ENCODE data around the gene ZBTB7C. TPM values are rescaled to one million over a fixed set of nuclear protein-coding genes. Genes with fewer than 3 reads are reported as not detected.

Gene ZBTB7C
- total RNA-seq, 1 donor from 2014 or later: 1.1 TPM

DNA sequence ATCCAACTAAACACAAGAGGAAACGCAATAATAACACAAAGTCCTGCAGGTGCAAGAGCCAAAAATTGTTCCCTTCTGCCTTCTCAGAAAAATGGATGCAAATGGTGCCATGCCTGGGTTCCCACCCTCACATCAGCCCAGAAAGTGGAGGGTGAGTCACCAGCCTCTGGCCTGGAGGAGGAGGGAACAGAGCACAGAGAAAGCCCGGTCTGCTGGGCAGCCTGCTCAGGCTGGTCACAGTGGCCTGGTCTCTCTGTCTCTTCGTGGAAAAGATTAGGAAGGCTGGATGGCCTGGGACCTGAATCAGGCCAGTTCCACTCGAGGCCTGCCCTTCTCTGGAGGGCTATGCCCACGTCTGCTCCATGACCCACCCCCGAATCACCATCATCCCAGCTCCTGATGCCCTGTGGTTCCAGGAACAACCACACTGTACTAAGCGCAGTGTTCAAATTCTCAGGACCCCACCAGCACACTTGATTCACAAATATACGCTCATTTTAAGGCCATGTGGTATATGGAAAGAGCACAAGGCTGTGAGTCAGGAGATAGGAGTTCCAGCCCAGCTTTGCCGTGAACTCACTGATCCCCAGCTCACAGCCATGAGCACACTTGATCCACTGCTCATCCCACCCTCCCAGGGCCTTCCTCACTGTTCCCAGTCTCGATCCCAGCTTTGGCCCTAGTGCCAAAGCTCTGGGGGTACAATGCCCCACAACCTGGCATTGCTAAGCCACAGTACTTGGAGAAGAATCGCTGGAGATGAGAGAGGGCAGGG is 82.1 kb downstream of the ZBTB7C start:
- no peaks in the 10 kb centered on the region for H3K36me3 ChIP-seq (ENCODE audit: control insufficient read depth, insufficient read depth, low read length)
- DNase-seq (ENCODE audit: low read depth): peak; percentile 42
- H3K4me3 ChIP-seq (ENCODE audit: low read depth, low read length): no peak overlapping the region
- TF ChIP-seq, protein P1, sequence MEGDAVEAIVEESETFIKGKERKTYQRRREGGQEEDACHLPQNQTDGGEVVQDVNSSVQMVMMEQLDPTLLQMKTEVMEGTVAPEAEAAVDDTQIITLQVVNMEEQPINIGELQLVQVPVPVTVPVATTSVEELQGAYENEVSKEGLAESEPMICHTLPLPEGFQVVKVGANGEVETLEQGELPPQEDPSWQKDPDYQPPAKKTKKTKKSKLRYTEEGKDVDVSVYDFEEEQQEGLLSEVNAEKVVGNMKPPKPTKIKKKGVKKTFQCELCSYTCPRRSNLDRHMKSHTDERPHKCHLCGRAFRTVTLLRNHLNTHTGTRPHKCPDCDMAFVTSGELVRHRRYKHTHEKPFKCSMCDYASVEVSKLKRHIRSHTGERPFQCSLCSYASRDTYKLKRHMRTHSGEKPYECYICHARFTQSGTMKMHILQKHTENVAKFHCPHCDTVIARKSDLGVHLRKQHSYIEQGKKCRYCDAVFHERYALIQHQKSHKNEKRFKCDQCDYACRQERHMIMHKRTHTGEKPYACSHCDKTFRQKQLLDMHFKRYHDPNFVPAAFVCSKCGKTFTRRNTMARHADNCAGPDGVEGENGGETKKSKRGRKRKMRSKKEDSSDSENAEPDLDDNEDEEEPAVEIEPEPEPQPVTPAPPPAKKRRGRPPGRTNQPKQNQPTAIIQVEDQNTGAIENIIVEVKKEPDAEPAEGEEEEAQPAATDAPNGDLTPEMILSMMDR (IDR thresholded peaks at IDR 0.05; ENCODE audit: insufficient read depth, low read length, poor library complexity, severe bottlenecking): no peak
- H3K27me3 ChIP-seq (ENCODE audit: control insufficient read depth, insufficient read depth, low read length): no peaks in the 10 kb centered on the region

DNA sequence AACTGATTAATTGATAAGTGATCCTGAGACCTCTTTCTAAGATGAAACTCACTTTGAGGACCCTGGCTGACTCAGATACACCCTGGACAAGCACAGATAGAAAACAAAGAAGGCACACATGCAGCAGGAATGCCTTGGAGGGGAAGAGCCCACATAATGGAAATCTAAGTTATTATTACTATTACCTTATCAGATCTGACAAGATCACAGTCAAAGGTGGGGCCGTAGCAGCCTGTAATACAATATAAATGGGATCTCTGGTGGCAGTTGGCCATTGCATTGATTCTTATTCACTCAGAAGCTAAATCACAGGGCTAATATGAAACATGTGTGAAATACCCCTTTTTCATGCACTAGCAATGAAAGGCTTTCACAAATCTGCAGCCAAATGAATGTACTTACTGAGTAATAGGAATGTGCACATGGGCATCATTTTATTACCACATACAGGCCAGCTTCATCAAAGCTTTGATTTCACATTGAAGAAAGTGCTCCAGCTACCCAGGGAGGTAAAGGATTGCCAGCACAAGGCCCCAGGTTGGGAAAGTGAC is 84.0 kb downstream of the ZBTB7C start:
- Histone ChIP-seq H3K4me3 (ENCODE audit: low read depth, low read length) (no peak overlapping the region), H3K36me3 (ENCODE audit: control insufficient read depth, insufficient read depth, low read length) (no peaks in the 10 kb centered on the region), H3K27me3 (ENCODE audit: control insufficient read depth, insufficient read depth, low read length) (no peaks in the 10 kb centered on the region)
- TF ChIP-seq, protein P1 (IDR thresholded peaks at IDR 0.05; ENCODE audit: insufficient read depth, low read length, poor library complexity, severe bottlenecking): no peak
- DNase-seq (ENCODE audit: low read depth): no peak

- no peak overlapping the region for H3K4me3 ChIP-seq (ENCODE audit: low read depth, low read length)
- no peaks in the 10 kb centered on the region for H3K36me3 ChIP-seq (ENCODE audit: control insufficient read depth, insufficient read depth, low read length)
- no peaks in the 10 kb centered on the region for H3K27me3 ChIP-seq (ENCODE audit: control insufficient read depth, insufficient read depth, low read length)
- TF ChIP-seq, protein P1 (IDR thresholded peaks at IDR 0.05; ENCODE audit: insufficient read depth, low read length, poor library complexity, severe bottlenecking): no peak
- no peak for DNase-seq (ENCODE audit: low read depth)
Observed at GRCh38 chr18:48324651-48325050, 84.5 kb downstream of the ZBTB7C start.

GRCh38 chr18:48323151-48323550 is 86.0 kb downstream of the ZBTB7C start:
- TF ChIP-seq, protein P1 (IDR thresholded peaks at IDR 0.05; ENCODE audit: insufficient read depth, low read length, poor library complexity, severe bottlenecking): no peak
- no peaks in the 10 kb centered on the region for H3K27me3 ChIP-seq (ENCODE audit: control insufficient read depth, insufficient read depth, low read length)
- H3K4me3 ChIP-seq (ENCODE audit: low read depth, low read length): no peak overlapping the region
- H3K36me3 ChIP-seq (ENCODE audit: control insufficient read depth, insufficient read depth, low read length): no peaks in the 10 kb centered on the region
- no peak for DNase-seq (ENCODE audit: low read depth)

DNA sequence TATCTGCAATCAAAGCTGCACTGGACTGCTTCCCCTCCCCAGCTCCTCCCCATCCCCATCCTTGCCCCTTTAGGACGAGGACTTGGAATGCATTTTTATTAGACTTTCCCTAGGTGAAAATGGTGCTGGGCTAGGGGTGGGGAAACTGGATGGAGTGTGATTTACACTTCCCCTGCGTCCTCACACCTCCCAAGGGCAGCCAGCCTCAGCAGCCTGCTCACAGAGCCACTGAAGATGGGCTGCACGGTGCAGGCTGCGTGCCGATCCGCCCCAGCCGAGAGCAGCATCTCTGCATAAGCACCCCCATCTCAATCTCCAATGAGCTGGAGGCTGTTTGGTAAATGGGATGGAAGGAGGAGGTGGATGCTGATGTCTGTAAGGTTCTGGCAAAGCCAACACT is 87.6 kb downstream of the ZBTB7C start:
- DNase-seq (ENCODE audit: low read depth): no peak
- Histone ChIP-seq H3K4me3 (ENCODE audit: low read depth, low read length) (no peak overlapping the region), H3K27me3 (ENCODE audit: control insufficient read depth, insufficient read depth, low read length) (no peaks in the 10 kb centered on the region), H3K36me3 (ENCODE audit: control insufficient read depth, insufficient read depth, low read length) (no peaks in the 10 kb centered on the region)
- TF ChIP-seq, protein P1 (IDR thresholded peaks at IDR 0.05; ENCODE audit: insufficient read depth, low read length, poor library complexity, severe bottlenecking): no peak

Data from kidney epithelial cell (primary cell).